CD14-positive monocyte (primary cell): ENCODE measurements around the gene SLC16A12. TPM values are rescaled to one million over a fixed set of nuclear protein-coding genes. Genes with fewer than 3 reads are reported as not detected.

Source experiments
- DNase-seq, 3 donors: peaks; one replicate each; pipeline ENCODE4 v3.0.0-alpha.2; 2011 to 2022
- H2AFZ ChIP-seq: 2 replicates; pipeline ENCODE4 v1.6.0; 2012; ENCODE audit warnings: mild to moderate bottlenecking, low read depth, low read length, inconsistent platforms; ENCODE audit not compliant: insufficient read depth, poor library complexity, severe bottlenecking
- H3K27ac ChIP-seq, 2 donors: 1 replicate in 1 of 2; 2 replicates in 1 of 2; pipeline ENCODE4 v1.5.1; 2012 to 2013; ENCODE audit warnings: low read length in 2 of 2, control low read depth in 1 of 2, inconsistent platforms in 1 of 2, low read depth in 1 of 2, mild to moderate bottlenecking in 1 of 2
- H3K27me3 ChIP-seq, 2 donors: one replicate each; pipeline versions ENCODE4 v1.6.0 to v1.6.1; 2011 to 2013; ENCODE audit warnings: low read length in 2 of 2; ENCODE audit not compliant: control insufficient read depth in 2 of 2, insufficient read depth in 2 of 2
- H3K36me3 ChIP-seq, 2 donors: replicated peaks in 1 of 2; 1 replicate in 1 of 2; 2 replicates in 1 of 2; pipeline versions ENCODE4 v1.5.1 to v1.6.1; 2012 to 2013; ENCODE audit warnings: low read length in 2 of 2, control low read depth in 1 of 2, inconsistent platforms in 1 of 2, mild to moderate bottlenecking in 1 of 2; ENCODE audit not compliant: insufficient read depth in 2 of 2, control insufficient read depth in 1 of 2
- H3K4me1 ChIP-seq, 2 donors: 1 replicate in 1 of 2; 2 replicates in 1 of 2; pipeline versions ENCODE4 v1.5.1 to v1.6.1; 2012 to 2013; ENCODE audit warnings: low read length in 2 of 2, control low read depth in 1 of 2, inconsistent platforms in 1 of 2, mild to moderate bottlenecking in 1 of 2, moderate library complexity in 1 of 2; ENCODE audit not compliant: insufficient read depth in 2 of 2, control insufficient read depth in 1 of 2
- H3K4me2 ChIP-seq: replicated peaks from 2 replicates; pipeline ENCODE3; 2012; ENCODE audit warnings: low read length, moderate library complexity, mild to moderate bottlenecking; ENCODE audit not compliant: poor library complexity, severe bottlenecking; ENCODE audit errors: extremely low read depth
- H3K4me3 ChIP-seq, 3 experiments: fragments of 200-600 bp in 1 of 3; sonication (generic) in 1 of 3; replicated peaks in 1 of 3; 1 replicate in 2 of 3; 2 replicates in 1 of 3; pipeline ENCODE4 v1.5.1; 2011 to 2013; ENCODE audit warnings: low read length in 3 of 3, mild to moderate bottlenecking in 3 of 3, control low read depth in 2 of 3, low read depth in 2 of 3, inconsistent platforms in 1 of 3, moderate library complexity in 1 of 3
- H3K79me2 ChIP-seq: 2 replicates; pipeline ENCODE4 v1.6.0; 2012; ENCODE audit warnings: mild to moderate bottlenecking, control low read depth, inconsistent platforms, low read length, moderate library complexity; ENCODE audit not compliant: insufficient read depth
- H3K9ac ChIP-seq: 2 replicates; pipeline ENCODE4 v1.6.0; 2017; ENCODE audit warnings: low read length, mild to moderate bottlenecking; ENCODE audit not compliant: insufficient read depth, poor library complexity, severe bottlenecking
- H3K9me3 ChIP-seq, 2 donors: replicated peaks in 1 of 2; 1 replicate in 1 of 2; 2 replicates in 1 of 2; pipeline versions ENCODE4 v1.5.1 to v1.6.1; 2012 to 2013; ENCODE audit warnings: low read length in 2 of 2, control low read depth in 1 of 2; ENCODE audit not compliant: control insufficient read depth in 1 of 2, insufficient read depth in 1 of 2
- H4K20me1 ChIP-seq: 2 replicates; pipeline ENCODE4 v1.6.0; 2012; ENCODE audit warnings: mild to moderate bottlenecking, low read length, control low read depth, moderate library complexity; ENCODE audit not compliant: insufficient read depth
- H3K27ac Mint-ChIP-seq, 7 donors: one replicate each; pipeline ENCODE4 v1.8.0; 2020; ENCODE audit warnings: mild to moderate bottlenecking in 7 of 7, mixed read lengths in 7 of 7, moderate library complexity in 6 of 7, inconsistent platforms in 2 of 7
- H3K27me3 Mint-ChIP-seq, 3 donors: one replicate each; pipeline ENCODE4 v1.8.0; 2021 to 2022; ENCODE audit warnings: low read depth in 3 of 3, mild to moderate bottlenecking in 3 of 3, mixed read lengths in 3 of 3, moderate library complexity in 3 of 3, inconsistent platforms in 1 of 3
- H3K36me3 Mint-ChIP-seq, 2 donors: one replicate each; pipeline ENCODE4 v1.8.0; 2020; ENCODE audit warnings: mixed read lengths in 2 of 2, inconsistent platforms in 1 of 2, mild to moderate bottlenecking in 1 of 2
- H3K4me1 Mint-ChIP-seq: one replicate; pipeline ENCODE4 v1.8.0; 2020; ENCODE audit warnings: mild to moderate bottlenecking, mixed read lengths
- H3K4me3 Mint-ChIP-seq, 2 donors: one replicate each; pipeline ENCODE4 v1.8.0; 2020; ENCODE audit warnings: mild to moderate bottlenecking in 2 of 2, mixed read lengths in 2 of 2, moderate library complexity in 1 of 2
- H3K9me3 Mint-ChIP-seq, 7 donors: one replicate each; pipeline ENCODE4 v1.8.0; 2020 to 2022; ENCODE audit warnings: mixed read lengths in 7 of 7, mild to moderate bottlenecking in 6 of 7, moderate library complexity in 6 of 7, inconsistent platforms in 2 of 7
- CTCF ChIP-seq: fragments of 200-600 bp; IDR thresholded peaks from one replicate; pipeline ENCODE4 v1.8.0; 2022; ENCODE audit warnings: antibody characterized with exemption, mild to moderate bottlenecking
- WGBS: methylation state at CpG from one replicate; pipeline ENCODE4 v1.1.5; 2013; ENCODE audit warnings: missing lambda C conversion rate; ENCODE audit not compliant: insufficient coverage; 5-methylcytosine and 5-hydroxymethylcytosine counted together
- intact Hi-C, 2 donors: fragments of 100-400 bp; cut with micrococcal nuclease; formaldehyde crosslinking; loops; one replicate each; pipeline versions ENCODE4 v1.15.0 to v1.15.1; 2023
- polyA plus RNA-seq, 3 donors: library from polyadenylated mRNA; depleted of rRNA in 1 of 3; unstranded in 2 of 3; stranded (reverse) in 1 of 3; fragments of 300-500 nt in 2 of 3; fragments of >200 nt in 1 of 3; fragmentation: Illumina TruSeq in 2 of 3; gene quantifications; 1 replicate in 2 of 3; 2 replicates in 1 of 3; pipeline ENCODE4 v1.2.3, GENCODE V29; 2012 to 2021

SLC16A12 gene
- polyA plus RNA-seq, 3 donors, result 0.04 TPM; not detected in 2

- Histone ChIP-seq H3K4me3 (no peak overlapping the region), H3K27ac (no peak overlapping the region), H3K79me2 (no peaks in the 10 kb centered on the region), H3K9ac (no peak overlapping the region), H3K36me3 (no peaks in the 10 kb centered on the region), H3K4me1 (no peaks in the 10 kb centered on the region), H3K9me3 (no peaks in the 10 kb centered on the region), H4K20me1 (no peaks in the 10 kb centered on the region), H3K27me3 (no peaks in the 10 kb centered on the region), H2AFZ (no peak overlapping the region), H3K4me2 (no peak overlapping the region)
- no peak overlapping the region for H3K27ac Mint-ChIP-seq
- no peak for DNase-seq
- no peak for TF ChIP-seq CTCF
- no CpG with 5 or more reads among the region's 6 CpGs for WGBS
- H3K36me3 Mint-ChIP-seq, result no peaks in the 10 kb centered on the region
- H3K4me3 Mint-ChIP-seq, result no peak overlapping the region
- peaks cover 1% of the 10 kb centered on the region for H3K4me1 Mint-ChIP-seq
- intact Hi-C loops, result no loop called here
- H3K9me3 Mint-ChIP-seq, result no peaks in the 10 kb centered on the region
- H3K27me3 Mint-ChIP-seq, result peaks cover 3 to 7% (median 3%) of the 10 kb centered on the region in 3 donors
Observed at GRCh38 chr10:89476150-89476549, 59.2 kb downstream of the SLC16A12 start.

DNA sequence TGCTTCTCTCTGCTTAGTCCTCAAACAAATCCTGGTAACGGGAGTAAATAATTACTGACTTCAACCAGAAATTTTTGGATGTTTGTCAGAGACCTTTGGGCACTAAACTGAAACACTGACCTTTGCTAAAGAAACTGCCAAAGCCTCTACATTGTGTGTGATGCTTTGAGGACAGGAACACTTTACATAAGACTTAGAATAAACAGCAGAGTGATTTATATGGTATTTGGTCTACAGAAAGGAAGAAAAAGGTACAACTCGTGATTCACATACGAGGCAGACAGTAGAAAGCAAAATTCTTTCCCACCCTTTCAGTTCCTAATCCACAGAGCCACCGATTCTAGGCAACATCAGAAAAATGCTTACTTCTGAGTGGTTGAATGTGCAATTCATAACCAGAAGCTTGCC lies 59.8 kb downstream of the SLC16A12 start:
- no peak overlapping the region for H3K27ac ChIP-seq
- H4K20me1 ChIP-seq, result no peaks in the 10 kb centered on the region
- no peaks in the 10 kb centered on the region for H3K9me3 ChIP-seq
- Mint-ChIP-seq H3K9me3 (no peaks in the 10 kb centered on the region), H3K36me3 (no peaks in the 10 kb centered on the region), H3K27ac (no peak overlapping the region), H3K4me1 (peaks cover 4% of the 10 kb centered on the region), H3K4me3 (no peak overlapping the region), H3K27me3 (peaks cover 3 to 7% (median 3%) of the 10 kb centered on the region in 3 donors)
- intact Hi-C loops, result no loop called here
- H3K4me3 ChIP-seq, result no peak overlapping the region
- H2AFZ ChIP-seq, result no peak overlapping the region
- no peak overlapping the region for H3K9ac ChIP-seq
- no peak for TF ChIP-seq CTCF
- H3K4me1 ChIP-seq, result no peaks in the 10 kb centered on the region
- no peak for DNase-seq
- no peaks in the 10 kb centered on the region for H3K79me2 ChIP-seq
- no CpG with 5 or more reads among the region's 4 CpGs for WGBS
- no peaks in the 10 kb centered on the region for H3K36me3 ChIP-seq
- no peak overlapping the region for H3K4me2 ChIP-seq
- no peaks in the 10 kb centered on the region for H3K27me3 ChIP-seq
